Omental fat pad (tissue), 4 donors: ENCODE data around the gene NARF. TPM values are rescaled to one million over a fixed set of nuclear protein-coding genes. Genes with fewer than 3 reads are reported as not detected.

Source experiments
- ATAC-seq: fragments of 150-250 bp; one replicate; pipeline ENCODE4 v1.9.1; 2016; ENCODE audit warnings: mild to moderate bottlenecking, moderate library complexity; ENCODE audit not compliant: low FRiP score
- DNase-seq: peaks from one replicate; pipeline ENCODE4 v3.0.0-alpha.2; 2019; ENCODE audit warnings: low spot score
- CTCF ChIP-seq, 3 donors: fragments of 450-650 bp; IDR thresholded peaks; one replicate each; pipeline ENCODE4 v1.5.1; 2016 to 2017; ENCODE audit warnings: antibody characterized with exemption in 3 of 3, mild to moderate bottlenecking in 3 of 3, moderate library complexity in 2 of 3
- total RNA-seq, 4 donors: library from RNA; depleted of rRNA; stranded (reverse); fragments of >200 nt; gene quantifications; one replicate each; pipeline ENCODE4 v1.1.0, GENCODE V29; 2016

The NARF gene
- total RNA-seq, 4 donors from 2014 or later = 31.8 to 48.7 (median 35.7) TPM

- peak in 1 of 3 donors; percentile 19 for TF ChIP-seq CTCF (IDR thresholded peaks at IDR 0.05)
- DNase-seq (peak; percentile 46), ATAC-seq (peak; percentile 58)
Observed at GRCh38 chr17:82414548-82415281, 43.8 kb upstream of the NARF start.

- DNase-seq = no peak
- no peak for ATAC-seq
- TF ChIP-seq CTCF (IDR thresholded peaks at IDR 0.05) = no peak
Observed at GRCh38 chr17:82415336-82415735, 43.2 kb upstream of the NARF start.

- no peak for TF ChIP-seq CTCF (IDR thresholded peaks at IDR 0.05)
- DNase-seq (no peak), ATAC-seq (no peak)
Observed at GRCh38 chr17:82415786-82416185, 42.8 kb upstream of the NARF start.

- DNase-seq (no peak), ATAC-seq (no peak)
- no peak for TF ChIP-seq CTCF (IDR thresholded peaks at IDR 0.05)
Observed at GRCh38 chr17:82416264-82416663, 42.3 kb upstream of the NARF start.

- ATAC-seq (no peak), DNase-seq (no peak)
- TF ChIP-seq CTCF (IDR thresholded peaks at IDR 0.05) = no peak
Observed at GRCh38 chr17:82416771-82417170, 41.8 kb upstream of the NARF start.

- no peak for DNase-seq
- peak; percentile 95 for ATAC-seq
- TF ChIP-seq CTCF (IDR thresholded peaks at IDR 0.05) = no peak
Observed at GRCh38 chr17:82418001-82418986, 40.2 kb upstream of the NARF start, which contains the start of the genes HEXD and OGFOD3. Gene HEXD, plus strand, starts transcription at chr17:82418347. Its CDS starts 1,453 bp downstream, at chr17:82419800. Gene OGFOD3, minus strand, starts transcription at chr17:82418586. Its CDS starts 101 bp downstream, at chr17:82418485.
